NCI-H2227 (cell line): ENCODE data around the gene DTNA.
"Not testable (repeated sequence)": the region's sequence is repeated elsewhere in the genome, so short reads cannot be mapped to it uniquely, and the experiment has no call there.

Experiments used
- DNase-seq: peaks from one replicate; lab custom pipeline; 2025; ENCODE audit not compliant: unreplicated experiment; lab: John Stamatoyannopoulos, UW

The DTNA gene

DNA sequence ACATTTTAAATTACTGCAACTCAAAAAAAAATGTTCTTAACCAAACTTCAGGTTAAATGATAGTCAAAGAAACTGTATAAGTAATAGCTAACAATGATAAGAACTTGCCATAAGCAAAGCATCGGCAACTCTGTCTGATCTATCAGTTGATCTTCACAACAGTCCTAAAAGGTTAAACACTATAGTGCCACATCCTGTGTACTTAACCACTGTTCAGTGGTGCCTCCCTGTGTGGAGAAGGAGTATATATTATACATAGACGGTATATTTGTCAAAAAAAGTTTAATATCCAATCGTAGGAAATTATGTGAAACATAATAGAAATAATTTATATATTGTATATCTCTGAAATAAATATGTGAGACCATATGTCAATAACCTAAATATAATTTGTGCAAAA is 13.0 kb downstream of the DTNA start:
- DNase-seq: no peak

DNA sequence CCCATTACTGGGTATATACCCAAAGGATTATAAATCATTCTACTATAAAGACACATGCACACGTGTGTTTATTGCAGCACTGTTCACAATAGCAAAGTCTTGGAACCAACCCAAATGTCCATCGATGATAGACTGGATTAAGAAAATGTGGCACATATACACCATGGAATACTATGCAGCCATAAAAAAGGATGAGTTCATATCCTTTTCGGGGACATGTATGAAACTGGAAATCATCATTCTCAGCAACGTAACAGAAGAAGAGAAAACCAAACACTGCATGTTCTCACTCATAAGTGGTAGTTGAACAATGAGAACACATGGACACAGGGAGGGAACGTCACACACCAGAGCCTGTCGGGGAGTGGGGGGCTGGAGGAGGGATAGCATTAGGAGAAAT is 15.6 kb downstream of the DTNA start:
- not testable (repeated sequence) for DNase-seq

DNA sequence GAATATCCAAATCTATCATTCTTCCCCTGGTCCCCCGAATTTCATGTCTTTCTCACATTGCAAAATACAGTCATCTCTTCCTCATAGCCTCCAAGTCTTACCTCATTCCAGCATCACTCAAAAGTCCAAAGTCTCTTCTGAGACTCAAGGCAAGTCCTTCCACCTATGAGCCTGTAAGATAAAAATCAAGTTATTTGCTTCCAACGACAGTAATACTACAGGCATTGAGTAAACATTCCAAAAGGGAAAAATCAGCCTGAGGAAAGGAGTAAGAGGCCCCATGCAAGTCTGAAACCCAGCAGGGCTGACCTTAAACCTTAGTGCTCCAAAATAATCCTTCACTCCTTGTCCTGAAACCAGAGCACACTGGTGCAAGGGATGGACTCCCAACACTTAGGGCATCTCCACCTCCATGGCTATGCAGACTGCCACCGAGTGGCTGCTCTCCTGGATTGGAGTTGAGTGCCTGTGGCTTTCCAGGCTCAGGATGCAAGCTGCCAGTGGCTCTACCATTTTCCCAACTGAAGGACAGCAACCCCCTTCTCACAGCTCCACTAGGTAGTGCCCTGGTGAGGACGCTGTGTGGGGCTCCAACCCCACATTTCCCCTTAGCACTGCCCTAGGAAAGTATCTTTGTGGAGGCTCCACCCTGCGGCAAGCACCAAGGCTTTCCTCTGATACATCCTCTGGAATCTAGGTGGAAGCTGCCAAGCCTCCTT is 16.3 kb downstream of the DTNA start:
- no peak for DNase-seq

DNA sequence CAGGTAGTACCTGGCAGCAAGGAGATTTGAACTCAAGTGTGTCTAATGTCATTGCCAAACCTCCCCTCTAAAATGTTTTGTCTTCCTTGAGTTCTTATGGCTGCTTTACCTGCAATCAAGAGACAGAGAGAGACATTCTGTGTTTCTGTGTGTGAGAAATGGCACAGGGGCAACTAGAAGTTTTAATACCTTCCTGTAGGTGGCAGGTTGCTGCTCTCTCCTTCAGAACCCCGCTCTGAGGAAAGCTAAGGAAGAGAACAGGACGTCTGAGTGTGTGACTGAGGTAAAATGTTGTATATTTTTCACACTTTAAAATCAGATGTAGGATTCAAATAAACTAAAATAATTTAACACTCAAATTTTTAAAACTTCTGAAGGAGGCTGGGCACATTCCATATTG is 19.2 kb downstream of the DTNA start:
- peak; percentile 76 for DNase-seq

DNA sequence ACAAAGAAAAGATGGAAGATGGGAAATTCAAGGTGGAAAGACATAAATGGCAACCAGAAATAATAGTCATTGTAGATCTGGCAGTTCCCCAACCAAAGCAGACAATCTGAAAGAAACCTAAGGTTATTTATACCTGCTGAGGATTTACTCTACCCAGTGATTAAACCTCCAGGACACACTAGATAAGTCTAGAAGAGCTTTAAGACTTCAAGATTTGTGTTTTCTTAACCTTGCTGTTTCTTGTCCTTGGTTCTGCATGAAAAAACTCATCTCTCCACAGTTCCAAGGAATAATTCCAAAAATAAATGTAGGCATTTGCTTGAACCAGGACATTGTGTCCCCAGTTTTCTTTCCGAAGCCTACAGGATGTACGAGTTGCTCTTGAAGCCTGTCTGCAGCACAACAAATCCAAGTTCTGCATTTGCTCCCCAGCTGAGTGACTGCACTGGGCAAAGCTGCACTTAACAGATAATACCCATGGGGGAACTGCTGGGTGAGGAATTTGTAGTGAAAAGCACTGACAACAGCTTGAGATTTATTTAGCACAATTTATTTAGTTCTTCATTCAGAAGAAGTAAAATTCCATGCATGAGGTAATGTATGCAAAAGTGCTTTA is 19.8 kb downstream of the DTNA start:
- peak; percentile 63 for DNase-seq

DNA sequence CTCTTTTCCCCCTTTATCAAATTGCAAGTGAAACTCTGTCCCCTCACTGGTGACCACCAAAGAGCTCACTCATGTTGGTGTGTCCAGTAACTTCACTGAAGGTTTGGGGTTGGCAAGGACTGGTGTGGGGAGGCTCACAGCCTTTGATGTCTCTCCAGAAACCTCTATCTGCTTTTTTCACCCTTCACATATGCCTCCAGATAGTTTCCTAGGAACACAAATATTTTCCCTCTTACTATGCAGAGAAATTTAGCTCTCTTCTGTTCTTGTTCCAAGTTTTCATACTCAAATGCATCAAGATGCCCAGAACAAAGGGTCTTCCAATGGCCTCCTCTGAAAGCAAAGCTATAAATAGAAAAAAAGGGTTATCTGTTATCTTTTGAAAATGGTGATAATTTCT is 20.7 kb downstream of the DTNA start:
- DNase-seq: no peak

DNA sequence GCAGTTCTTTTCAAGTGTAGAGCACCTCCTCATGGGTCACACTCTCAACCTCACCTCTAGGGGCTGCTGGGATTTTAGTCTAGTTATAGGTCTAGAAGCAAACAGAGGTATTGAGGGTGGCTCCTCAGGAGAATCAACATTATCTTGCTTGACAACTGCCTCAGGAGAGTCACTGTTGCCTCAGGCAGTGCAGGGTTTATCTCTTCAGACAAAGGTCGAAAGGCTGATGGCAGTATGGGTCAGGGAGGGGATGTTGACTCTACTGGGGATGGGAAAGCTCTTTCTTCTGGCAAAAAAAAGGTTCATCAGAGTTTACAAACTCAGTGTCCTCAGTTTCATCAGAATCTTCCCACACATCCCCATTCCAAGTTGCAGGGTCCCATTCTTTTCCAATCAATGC is 24.0 kb downstream of the DTNA start:
- DNase-seq: no peak

DNA sequence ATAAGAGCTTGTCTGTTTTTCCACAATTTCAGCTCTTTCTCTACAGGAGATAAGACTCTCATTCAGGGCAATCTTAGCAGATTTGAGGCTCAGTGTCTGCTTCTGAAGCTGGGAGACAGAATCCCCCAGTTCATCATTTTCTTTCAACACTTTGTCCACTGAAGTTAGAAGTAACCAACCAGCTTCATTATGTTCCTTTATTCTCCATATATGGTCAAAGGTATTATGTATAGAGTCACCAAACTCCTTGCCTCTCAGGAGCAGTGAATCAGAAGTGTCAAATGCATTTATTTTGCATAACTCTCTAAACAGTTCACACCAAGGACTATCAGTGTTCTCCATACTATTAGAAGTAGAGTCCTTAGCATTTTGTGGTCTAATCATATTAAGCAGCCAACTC is 24.4 kb downstream of the DTNA start:
- not testable (repeated sequence) for DNase-seq

DNA sequence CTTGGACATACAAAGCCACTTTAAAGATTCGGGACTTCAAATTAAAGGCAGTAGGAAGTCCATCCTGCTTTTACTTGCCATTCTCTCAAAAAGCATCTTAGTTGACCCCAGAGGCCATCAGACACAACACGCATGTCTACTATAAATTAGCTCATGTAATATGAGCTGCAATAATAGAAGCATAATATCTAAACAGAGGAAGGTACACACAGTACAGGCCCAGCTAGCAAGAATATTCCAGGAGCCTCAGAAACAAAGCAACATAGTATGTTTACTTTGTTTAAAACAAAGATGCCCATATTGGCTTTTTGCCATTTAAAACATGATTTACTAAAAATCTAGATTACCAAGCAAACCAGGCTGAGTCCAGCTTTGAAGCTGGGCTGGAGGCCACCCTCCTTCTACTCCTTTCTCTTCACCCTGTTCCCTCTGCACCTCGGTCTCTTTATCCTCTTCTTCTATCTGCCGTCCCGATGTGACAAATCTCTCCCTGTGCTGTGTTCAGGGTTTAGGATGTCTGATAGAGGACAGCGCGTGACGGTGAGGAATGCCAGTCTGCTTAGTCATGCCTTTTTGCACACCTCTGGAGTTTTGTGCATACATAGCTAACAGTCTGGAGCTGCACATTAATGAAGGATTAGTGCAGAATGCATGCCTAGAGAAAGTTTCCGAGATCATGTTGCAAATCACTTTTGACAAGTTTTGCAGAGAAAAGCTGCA is 28.2 kb downstream of the DTNA start:
- no peak for DNase-seq

DNA sequence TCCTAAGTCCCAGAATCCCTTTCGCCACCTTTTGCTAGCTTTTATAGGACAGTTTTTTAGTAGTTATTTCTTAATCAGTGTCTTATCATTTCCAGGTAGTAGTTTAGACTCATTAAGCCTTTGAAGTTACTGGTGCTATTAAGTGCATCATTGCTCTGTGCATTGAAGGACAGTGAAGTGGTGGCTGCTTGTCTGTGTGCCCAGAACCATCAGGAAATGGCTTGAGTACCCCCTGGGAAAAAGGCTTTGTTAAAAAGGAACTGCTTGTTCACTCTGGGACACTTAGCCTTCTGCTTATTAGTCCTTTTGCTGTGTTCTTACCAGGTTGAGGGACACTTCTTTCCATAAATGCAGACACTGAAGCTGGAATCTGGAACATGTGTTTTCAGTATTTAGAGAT is 30.0 kb downstream of the DTNA start:
- peak; percentile 8 for DNase-seq

DNA sequence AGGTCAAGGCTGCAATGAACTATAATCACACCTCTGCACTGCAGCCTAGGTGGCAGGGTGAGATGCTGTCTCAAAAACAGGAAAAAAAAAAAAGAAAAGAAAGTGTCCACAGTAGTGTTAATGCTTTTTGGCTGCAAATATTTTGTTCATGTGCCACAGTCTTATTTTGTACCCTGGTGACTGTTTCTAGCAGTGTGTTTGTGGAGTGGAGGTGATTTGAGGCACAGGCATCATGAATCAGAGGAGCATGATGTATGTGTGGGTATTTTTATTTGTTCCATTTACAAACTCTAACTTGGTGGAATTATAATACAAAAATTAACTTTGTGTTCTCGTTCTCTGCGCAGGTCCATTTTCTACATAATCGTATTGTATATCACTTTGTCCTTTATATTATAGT is 30.6 kb downstream of the DTNA start:
- DNase-seq: no peak

DNA sequence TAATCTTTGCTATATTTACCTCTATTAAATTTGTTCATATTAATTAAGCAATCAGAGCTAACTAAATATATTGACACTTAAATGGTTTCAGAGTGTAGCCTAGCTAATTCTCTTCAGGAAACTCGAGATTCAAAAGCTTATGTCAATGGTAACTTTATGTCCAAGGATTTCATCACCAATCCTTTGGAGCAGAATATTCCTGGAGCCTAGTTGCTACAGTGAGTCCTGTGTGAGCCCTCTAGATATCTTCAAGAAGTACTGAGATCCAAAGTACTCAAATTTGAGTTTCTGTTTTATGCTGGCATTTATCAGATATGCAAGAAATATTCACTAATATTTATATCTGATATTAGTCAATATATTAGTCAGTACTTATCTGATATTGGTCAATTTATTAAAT is 31.3 kb downstream of the DTNA start:
- no peak for DNase-seq

DNA sequence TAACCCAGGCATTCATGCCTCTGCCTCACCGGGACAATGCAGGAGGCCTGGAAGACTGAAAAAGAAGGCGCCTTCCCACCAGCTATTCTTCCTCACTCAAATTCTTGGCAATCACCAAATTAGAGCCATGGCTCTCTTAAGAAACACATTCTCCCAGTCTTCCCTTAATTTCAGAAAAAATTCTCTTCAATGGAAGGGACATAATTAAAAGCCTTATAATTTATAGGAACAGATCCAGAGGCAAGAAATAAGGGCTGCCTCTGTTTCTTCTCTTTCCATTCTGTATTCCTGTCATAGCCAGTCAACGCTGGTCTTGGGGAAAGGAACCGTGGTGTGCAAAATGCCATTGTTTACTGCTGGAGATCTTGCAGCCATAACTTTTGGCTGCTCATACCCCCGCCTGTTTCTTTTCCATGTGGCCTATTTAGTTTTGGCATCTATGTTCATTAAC is 32.8 kb downstream of the DTNA start:
- no peak for DNase-seq

DNA sequence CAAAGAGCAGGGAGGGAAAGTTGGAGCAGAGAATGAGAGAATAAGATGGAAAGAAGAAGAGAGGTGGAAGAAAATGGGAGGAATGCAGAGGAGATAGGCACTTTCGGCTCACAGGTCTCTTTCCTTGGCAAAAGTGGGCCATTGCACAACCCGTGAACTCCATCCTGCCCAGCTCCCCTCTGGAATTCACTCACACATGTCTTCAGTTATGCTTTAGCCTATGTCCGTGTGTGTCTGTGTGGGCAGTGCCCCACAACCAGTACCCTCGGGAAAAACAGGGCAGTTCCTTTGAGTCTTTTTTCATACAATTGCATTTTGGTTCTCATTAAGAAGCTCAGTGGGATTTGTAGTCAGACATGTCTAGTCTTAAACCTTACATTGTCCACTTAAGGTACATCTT is 34.5 kb downstream of the DTNA start:
- DNase-seq: no peak

DNA sequence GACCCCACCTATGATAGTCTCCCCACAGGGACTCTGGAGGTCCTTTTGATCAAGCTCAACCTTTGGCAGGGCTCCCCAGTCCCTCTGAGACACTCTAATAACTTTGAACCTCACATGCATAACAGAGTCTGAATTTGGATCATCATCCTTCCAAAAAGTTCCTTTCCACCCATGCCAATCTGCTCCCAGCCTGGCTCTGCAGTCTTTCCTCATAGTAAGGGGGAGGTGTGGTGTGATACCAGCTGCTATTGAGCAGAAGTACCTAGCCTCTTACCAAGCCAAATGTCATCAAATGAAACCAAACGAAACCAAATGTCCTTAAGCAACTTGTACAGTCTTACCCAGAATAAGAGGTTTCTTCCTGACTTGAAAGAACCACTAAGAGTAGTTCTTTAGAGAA is 36.5 kb downstream of the DTNA start:
- no peak for DNase-seq

DNA sequence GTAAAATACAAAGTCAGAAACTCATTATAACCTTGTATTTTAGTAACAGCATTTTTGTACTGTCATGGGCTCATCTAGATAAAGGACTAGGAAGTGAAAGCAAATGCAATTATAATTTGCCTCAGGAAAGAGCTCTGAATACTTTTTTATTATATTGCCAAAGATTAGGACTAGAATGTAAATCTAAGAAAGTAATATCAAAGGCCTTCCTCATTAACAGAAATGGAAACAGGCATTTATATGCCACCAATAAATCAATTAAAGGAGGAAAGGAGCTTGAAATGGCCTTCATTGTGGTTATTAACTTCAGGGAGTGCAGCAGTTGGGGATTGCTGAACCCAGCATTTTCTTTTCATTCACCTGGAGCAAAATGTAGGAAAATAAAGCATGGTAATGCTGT is 39.6 kb downstream of the DTNA start:
- DNase-seq: no peak

DNA sequence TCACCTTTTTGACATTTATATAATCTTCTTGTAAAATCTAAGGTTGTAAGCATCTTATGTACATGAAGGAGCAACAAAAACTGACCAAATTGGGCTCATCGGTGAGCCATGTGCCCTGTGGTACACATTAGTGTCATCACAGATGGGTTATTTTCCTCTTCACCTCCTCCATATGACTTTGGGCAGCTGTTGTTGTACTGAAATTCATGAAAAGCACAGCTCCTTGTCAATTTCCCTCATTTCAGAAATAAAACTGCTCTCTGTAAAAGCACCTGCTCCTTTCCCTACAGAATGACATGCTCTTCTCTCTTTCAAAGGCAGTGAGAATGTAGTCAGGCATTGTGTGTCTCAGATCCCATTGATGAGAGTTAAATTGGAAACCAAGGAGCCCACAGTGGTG is 42.0 kb downstream of the DTNA start:
- no peak for DNase-seq

DNA sequence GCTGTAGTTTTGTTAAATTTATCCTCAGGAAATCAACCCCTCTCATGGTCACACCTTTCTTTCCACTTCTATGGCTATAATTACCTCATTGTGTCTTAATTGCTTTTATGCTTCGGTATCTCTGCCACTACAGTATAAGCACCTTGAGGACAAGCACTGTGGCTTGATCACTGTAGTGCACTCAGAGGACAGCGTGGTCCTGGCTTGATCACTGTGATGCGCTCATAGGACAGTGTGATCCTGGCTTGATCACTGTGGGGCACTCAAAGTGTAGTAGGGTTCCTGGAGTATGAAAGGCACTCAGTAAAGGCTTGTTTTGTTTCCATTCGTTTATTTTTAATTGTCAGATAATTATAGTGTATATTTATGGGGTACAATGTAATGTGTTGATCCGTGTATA is 44.2 kb downstream of the DTNA start:
- no peak for DNase-seq

DNA sequence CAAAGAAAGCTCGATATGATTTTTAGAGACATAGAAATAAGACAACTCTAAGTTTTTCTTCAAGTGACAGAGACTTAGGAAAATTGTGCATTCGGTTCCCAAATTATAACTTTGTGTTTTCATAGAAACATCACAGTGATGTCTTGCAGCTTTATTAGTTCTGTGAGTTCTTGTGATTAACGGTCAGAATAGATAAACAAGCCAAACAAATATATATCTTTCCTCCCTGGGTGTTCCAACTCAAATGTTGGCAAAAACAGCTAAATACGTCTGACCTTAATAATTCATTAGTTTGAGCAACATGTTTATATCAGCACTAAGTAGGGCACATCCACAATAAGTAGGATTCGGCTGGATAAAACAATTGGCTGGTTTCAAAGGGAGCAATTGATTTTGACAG is 47.6 kb downstream of the DTNA start:
- no peak for DNase-seq

DNA sequence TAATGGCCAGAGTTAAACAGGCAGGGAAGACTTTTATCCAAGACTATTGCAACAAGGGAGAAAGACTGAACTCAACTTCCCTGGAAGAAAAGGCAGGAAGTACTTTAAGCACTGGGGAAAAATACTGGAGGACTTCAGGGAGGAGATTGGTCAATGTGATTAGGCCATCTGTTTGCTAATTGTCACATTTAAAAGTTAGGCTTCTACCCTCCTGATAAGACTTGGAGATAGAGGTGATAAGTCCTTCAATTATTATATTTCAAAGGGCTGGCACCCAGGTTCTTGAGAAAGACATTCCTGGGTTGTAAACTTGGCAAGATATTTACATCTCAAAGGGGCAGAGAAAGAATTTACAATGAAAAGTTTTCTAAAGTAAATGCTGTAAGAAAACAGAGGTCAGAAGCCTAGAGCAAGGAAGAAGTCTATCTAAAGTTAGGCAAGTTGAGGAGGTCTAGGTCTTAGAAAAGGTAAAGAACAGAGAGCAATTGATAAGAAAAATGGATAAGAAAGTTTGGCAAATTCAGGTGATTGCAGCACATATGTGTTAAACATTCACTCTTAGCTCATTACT is 48.4 kb downstream of the DTNA start:
- DNase-seq: no peak

DNA sequence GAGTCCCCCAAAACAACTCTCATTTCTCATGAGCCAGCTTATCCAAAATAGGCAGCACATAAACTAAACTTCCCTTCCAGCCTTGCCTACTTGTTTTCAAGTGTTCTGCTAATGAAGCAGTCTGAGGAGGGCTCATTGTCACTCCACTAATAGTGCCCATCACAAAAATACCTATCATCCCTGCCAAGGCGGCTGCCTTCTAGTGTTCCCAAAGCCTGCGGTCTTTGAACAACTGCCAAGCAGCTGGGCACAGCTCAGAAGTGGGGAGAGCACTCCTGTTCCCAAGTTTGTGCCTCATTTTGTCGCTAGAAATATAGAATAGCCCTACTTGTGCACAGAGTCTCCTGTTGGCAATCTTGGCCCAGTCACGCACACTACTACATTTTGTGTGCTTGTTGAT is 50.3 kb downstream of the DTNA start:
- DNase-seq: no peak

DNA sequence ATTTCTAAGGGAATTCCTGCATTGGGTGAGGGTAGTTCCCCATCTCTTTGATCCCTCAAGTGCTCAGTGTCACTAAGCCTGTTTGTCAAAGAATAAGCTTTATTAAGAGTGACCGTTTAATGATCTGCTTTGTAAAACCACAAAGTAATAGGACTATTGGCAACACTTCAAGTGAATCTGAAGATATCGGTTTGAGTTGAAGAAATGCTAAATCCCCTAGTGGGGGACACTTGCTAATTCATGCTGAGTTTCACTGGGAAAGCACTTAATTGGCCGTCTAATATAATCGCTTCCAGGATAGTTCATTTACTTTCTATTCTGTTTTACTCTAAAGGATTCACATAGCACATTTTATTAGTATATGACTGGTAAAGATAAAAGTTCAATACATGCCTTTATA is 54.4 kb downstream of the DTNA start:
- DNase-seq: no peak
